Fibroblast of upper back skin (primary cell): ENCODE measurements around the gene RPL14.
A peak's percentile ranks its signal among the peaks of the same experiment; 100 is the strongest.

Experiments used
- DNase-seq: peaks from one replicate; pipeline ENCODE4 v3.0.0-alpha.2; 2013

RPL14 gene

DNA sequence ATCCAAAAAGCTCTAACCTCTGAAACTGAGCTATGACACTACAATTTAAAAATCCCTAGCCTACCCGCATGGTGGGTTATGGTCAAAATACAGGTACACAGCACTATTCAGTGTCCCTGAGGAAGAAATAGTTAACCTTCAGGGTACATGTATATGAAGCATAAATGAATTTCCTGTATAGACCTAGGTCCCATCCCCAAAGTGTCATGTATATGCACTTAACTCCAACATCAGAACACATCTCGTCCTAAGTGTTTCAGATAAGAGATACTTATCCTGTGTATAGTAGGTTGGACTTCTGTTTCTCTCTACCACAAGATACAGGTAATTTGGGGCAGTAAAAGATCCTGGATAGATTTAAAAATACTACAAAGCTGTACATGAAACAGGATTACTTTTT lies 6.4 kb downstream of the RPL14 start:
- DNase-seq, result no peak

DNA sequence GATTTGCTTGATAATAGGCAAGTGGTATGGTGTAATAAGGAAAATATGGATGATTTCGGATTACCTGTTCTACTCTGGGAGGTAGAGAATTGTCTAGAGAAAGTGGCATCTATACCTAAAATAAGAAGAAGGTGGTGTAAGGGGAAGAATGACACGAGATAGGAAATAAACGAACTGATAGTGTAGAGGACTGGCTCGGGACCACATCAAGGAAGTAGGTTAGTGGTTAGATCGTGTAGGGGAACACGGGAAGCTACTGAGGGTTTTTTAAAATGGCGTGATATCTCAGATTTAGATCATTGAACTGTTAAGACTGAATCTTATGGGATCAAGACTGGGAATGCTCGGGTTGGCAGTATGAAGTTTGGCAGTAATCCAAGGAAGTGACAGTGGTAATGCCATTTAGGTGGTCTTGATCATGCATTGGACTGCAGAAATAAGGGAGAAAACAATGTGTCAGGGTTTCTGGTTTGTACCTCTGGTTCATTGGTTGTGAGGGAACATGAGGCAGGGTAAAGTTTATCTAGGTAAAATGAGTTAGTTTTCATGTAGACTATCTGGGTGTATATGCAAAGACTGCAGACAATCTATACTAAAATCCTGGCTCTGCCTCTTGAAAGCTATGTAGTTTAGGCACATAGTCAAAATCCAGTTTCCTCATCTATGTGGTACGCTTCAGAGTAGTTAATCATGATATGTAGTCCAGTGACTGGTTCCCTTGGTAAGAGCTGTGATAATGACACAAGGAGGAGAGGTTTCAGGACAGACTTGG lies 7.4 kb downstream of the RPL14 start:
- no peak for DNase-seq

DNA sequence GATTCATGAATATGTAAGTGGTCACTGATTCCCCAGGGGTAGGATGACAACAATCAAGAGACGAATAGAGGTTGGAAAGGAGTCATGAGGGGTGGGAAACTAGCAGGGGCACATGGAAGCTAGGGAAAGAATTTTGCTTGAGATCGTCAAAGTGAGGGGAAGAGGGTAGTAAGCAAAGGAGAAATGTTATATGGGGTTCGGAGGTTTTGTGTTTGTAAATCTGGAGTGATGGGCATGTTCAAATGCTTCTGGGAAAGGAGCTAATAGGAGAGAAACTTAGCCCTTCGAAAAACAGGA lies 7.9 kb downstream of the RPL14 start:
- DNase-seq, result no peak

DNA sequence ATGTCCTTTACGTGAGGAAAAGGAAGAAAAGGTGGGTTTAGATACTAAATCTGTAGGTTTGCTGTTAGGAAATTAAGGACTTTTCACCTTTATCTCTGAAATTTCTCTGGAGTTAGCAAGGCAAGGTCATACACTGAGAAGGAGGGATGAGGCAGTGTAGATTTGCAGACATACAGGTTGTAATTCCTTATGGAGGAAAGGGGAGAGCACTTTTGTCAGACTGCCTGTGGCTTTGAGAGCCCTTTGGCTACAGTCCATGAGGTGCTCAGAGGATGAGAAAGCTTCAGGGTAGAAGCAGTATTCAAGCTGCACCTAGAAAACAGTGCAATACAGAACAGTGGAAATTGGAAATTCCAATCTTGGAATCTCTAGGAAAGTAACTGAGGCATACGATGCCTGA lies 8.3 kb downstream of the RPL14 start:
- DNase-seq, result no peak

DNA sequence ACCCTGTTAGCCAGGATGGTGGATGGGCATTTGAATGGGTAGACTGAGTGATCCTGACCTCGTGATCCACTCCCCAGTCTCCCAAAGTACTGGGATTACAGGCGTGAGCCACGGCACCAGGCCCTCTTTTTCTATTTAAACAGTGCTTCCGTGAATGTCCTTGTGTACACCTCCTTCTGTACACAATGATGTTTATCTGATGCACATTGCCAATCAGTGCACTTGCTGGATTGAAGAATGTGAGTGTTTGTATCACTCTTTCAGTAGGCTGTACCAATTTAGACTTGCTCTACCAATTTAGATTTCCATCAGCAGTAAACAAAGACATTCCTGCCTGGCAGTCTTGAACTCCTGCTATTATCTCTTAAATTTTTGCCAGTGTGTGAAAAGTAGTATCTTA lies 10.9 kb downstream of the RPL14 start:
- no peak for DNase-seq

DNA sequence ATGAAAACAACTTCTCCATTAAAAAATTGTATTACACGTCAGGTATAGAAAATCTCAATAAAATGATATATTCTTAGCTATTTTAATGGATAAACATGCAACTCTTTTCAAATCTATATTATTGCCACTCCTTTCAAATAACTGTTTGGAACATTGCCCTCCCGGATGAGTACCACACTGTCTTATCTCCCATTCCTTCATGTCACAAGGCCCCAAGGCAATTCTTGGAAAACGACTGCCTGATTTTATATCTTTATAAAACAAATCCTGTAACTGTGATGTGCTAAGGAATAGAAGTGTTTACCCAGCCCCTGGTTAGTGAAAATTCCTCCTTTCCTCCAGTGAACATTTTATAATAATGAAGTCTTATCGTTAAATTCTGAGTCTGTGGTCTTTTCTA lies 13.6 kb downstream of the RPL14 start:
- no peak for DNase-seq

DNA sequence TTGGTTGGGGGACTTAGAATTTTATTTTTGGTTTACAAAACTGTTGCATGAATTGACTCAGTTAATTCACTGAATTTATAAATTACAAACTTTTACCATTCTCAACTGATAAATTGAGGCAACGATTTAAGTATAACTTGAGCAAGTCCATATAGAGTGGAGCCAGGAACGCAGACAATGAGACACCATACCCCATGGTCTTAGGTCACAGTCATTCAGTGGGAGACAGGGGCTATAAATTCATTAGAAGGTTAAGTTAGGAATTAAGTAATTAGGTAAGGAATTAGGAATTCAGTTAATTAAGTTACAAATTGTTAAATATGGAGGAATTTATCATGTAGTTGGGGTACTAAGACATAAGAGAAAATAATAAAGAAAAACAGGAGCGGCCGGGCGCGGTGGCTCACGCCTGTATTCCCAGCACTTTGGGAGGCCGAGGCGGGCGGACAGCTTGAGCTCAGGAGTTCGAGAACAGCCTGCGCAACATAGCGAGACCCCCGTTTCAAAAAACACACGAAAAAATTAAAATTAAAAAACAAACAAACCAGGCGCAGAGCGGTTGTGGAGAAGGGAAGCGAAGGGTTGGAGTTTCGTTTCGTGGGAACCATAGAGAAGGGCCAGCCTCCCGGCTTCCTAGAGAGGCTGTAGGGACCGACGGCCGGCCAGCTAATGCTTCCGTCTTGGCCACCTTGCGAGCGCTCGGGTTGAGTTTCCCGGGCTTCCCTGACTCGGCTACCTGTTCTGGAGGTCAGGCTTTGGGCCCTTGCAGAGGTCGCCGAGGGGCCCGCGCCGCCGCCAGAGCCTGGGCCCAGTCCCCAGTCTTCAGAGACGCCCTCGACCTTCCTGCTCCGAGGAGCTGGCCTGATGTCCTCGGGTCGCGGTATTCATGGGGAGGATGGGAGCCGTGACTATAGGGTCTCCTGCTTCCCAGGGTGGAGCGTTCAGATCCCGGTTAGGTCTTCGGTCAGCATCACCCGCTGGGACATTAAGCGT lies 19.6 kb downstream of the RPL14 start, which contains the start of gene ZNF619:
TSS of gene ZNF619 (plus strand) at position 645 of the 993 bp plus-strand sequence. CDS start 858 bp downstream, outside the sequence.
- DNase-seq, result peak; percentile 73

DNA sequence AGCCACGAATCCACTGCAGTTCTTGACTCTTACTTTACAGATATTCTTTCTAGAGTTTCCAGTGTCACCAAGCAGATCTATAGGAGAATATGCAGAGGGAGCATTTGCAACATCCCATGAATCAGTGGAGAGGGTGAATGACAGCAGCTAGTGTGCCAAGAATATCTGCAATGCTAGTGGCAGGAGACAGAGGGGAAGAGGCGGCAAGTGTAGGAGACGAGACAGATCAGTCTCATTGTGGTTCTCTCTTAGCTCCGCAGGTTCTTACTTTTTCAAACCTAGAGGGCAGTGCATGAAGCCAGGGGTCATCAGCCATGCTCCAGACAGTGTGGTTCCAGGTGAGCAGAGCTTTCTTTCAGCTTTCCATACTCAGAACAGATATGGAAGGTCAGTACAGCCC lies 20.5 kb downstream of the RPL14 start:
- DNase-seq, result no peak

DNA sequence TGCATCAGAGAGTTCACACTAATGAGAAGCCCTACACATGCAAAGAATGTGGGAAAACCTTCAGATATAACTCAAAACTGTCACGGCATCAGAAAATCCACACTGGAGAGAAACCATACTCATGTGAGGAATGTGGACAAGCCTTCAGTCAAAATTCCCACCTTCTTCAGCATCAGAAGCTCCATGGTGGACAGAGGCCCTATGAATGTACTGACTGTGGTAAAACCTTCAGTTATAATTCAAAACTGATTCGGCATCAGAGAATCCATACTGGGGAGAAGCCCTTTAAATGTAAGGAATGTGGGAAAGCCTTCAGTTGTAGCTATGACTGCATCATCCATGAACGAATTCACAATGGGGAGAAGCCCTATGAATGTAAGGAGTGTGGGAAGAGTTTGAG lies 30.0 kb downstream of the RPL14 start:
- DNase-seq, result no peak

DNA sequence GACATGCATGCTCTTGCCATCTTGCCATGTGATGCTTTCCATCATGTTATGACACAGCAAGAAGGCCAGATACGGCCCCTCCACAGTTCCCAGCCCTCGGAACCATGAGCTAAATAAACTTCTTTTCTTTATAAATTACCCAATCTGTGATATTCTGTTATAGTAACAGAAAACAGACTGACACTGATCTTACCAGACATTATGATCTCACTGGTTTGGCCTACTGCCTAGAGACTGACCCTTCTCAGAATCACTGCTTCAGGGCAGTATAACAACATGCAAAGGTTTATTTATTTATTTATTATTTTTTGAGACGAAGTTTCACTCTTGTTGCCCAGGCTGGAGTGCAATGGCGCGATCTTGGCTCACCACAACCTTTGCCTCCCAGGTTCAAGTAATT lies 33.8 kb downstream of the RPL14 start:
- DNase-seq, result no peak

DNA sequence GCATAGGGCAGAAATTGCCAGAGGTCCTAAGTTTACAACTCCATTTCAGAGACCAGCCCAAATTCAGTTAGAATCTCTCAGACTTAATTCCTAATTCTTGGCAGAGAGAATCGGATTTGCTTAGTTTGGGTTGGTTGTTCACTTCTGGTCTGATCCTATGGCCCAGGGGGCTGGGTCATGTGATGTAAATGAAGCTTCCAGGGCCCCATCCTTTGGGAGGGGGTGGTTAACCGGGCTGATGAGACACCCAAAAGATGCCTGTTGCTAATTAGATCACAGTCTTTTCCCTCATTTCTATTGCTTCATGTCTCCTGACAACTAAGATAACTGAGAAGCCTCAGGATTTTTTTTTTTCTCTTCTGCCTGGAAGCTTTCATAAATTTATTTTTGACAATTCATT lies 37.6 kb downstream of the RPL14 start:
- DNase-seq, result no peak

DNA sequence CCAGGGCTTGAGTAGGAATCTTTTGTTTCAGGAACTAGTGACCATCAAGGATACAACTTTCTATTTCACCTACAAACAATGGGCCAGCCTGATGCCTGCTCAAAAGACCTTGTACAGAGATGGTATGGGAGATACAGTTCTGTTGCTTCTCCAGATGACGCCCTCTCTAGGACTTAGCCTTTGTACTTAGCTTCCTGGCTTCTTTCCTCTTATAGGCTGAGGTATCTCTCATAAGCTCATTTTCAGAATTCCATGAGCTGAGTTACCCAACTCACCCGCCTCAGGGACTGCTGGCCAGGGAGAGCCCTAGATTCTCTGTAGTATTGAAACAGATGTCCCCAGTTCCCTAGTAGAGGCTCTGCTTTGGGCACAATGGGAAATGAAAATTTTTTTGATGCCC lies 40.1 kb downstream of the RPL14 start:
- DNase-seq, result no peak

DNA sequence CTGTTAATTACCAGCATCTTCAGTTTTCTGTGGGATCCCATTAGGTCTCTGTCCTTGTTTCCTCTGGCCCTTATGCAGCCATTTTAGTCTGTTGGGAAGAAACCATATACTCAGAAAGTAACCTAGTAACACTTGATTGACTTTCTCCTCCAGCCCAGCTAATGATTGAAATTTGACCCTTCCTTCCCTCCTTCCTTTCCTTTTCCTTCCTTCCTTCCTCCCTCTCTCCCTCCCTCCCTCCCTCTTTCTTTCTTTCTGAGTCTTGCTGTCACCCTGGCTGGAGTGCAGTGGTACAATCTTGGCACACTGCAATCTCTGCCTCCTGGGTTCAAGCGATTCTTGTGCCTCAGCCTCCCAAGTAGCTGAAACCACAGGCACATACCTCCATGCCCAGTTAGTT lies 42.8 kb downstream of the RPL14 start:
- no peak for DNase-seq

DNA sequence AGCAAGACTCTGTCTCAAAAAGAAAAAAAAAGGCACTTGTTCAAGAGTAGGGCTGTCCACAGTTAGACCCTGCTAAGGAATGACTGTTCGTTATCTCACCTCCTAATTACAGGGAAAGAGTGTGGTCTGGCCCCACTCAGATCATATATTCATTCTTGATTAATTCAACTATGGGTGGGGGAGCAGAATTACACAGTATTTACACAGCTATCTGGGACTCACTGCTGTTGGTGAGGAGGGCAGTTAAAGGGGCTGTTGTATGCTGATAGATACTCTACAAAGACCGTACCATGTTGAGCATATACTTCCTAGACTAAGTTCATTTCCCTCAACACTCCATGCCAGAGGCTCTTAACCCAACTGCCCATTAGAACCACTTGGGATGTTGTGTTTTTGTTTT lies 44.9 kb downstream of the RPL14 start:
- DNase-seq, result no peak

DNA sequence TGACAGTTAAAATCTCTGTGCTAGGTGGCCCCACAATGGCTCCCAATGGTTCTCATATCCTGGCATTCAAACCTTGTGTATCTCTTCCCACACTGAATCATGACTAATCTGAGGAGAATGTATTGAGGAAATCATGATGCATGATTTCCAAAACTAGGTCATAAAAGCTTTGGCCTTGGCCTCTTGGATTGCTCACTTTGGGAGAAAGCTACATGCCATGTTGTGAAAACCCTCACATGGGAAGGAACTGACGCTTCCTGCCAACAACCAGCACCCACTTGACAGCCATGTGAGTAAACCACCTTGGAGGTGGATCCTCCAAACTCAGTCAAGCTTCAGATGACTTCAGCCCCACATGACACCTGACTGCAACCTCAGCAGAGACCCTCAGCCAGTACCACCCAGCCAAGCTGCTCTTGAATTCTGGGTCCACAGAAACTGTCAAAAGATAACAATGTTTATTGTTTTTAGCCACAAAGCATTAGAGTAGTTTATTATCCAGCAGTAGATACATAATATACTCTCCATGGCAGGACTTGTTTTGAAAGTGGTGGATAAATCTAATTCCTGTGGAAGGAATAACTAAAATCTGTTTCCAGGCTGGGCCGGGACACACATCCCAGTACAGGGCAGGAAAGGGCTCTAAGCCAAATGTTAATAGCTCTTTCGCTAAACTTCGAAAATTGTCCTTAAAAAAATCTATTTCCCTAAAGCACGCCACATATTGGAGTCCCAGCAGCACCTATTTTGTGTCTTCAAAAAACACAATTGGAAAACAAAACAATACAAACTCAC lies 47.7 kb downstream of the RPL14 start:
- DNase-seq, result peak; percentile 92

DNA sequence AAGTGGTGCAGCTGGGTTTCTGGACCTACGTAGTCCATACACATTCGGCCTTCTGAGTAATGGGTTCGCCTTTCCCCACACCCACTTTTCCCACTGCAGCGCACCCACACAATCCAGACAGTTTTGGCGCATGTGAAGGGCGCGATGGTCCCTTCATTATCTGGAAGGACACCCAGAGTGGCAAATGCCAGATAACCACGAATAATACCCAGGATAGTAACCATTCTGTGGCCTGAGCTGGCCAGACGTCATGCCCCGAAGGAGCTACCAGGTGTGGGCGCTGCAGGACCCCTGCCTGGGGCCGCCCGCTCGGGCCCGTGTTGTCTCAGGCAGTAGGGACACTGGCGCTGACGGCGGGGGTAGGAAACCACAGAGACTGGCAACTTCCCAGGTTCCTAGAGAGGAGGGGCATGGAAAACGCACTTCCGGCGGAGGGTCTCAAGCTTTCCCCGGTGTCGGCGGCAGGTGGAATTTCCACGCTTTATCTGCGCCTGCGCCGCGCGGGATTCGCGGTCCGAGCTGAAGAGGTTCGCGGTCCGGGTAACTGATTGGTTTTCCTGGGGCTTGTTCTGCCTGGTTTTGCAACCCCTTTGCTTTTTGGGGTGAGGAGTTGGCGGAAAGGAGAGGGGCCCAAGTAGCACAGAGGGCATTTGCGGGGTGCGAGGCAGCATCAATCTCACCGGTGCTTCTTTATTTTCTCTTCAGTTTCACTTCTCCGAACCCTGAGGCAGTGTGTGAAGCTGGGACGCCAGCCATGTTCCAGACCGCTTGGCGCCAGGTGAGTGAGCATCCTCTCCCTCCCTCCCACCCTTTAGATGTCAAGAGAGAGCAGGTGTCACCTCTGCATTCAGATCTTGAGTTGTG lies 48.7 kb downstream of the RPL14 start, which contains the start of gene ZNF620:
TSS of gene ZNF620 (plus strand) at position 441 of the 864 bp plus-strand sequence. CDS start at position 755, 314 bp downstream.
- DNase-seq, result peak; percentile 38

DNA sequence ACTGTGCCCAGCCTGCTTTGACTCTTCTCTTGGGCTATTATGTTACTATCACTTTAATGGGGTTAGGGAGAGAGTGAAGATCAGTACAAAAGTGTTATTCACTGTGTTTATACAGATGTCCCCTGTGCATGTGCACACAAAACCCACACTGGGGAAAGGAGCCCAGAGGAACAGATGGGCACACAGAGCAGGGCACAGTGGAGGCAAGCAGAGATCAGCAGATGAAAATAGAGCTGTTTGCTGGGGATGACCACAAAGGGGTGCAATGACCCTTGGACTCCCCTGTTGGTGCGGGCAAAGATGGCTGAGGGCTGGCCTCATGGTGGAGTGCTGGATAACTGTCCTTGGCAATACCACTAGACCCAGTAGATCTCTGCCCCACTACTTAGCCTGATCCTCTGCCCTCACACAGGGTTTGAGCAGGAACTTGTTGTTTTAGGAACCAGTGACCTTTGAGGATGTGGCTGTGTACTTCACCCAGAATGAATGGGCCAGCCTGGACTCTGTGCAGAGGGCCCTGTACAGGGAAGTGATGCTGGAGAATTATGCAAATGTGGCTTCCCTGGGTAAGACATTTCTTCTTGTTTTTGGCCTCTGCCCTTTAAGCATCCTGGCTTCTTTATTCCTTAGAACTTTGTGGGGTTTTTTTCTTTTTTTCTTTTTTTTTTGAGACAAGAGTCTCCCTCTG lies 54.0 kb downstream of the RPL14 start:
- no peak for DNase-seq

DNA sequence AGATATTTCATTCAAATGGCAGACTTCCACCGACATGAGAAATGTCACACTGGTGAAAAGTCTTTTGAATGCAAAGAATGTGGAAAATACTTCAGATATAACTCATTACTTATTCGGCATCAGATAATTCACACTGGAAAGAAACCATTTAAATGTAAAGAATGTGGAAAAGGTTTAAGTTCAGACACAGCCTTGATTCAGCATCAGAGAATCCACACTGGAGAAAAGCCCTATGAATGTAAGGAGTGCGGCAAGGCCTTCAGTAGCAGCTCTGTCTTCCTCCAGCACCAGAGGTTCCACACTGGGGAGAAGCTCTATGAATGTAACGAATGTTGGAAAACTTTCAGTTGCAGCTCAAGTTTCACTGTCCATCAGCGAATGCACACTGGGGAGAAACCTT lies 59.1 kb downstream of the RPL14 start:
- peak; percentile 86 for DNase-seq

DNA sequence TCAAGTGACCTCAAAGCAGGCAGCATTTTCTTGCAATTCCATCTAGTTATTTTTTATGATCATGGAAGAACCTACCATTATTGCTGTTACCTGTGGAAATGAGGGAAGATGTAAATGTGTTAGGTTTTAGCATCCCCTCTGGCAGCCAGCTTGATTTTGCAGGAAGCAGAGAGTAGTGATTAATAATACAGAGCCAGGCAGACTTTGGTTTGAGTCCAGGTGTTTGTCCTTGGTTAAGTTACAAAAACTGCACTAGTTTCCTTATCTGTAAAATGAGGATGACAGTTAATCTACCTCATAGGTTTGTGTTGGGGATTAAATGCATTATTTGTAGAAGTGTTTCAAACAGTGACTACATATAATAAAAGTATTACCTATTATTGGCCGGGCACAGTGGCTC lies 60.9 kb downstream of the RPL14 start:
- DNase-seq, result no peak
